GM21723 (cell line): ENCODE measurements around the gene ADM.

Source experiments
- ATAC-seq: cut with Tn5 transposase; IDR thresholded peaks from one replicate; pipeline ENCODE4 v1.9.1; 2021; ENCODE audit warnings: mild to moderate bottlenecking, moderate library complexity; ENCODE audit not compliant: unreplicated experiment

The ADM gene

DNA sequence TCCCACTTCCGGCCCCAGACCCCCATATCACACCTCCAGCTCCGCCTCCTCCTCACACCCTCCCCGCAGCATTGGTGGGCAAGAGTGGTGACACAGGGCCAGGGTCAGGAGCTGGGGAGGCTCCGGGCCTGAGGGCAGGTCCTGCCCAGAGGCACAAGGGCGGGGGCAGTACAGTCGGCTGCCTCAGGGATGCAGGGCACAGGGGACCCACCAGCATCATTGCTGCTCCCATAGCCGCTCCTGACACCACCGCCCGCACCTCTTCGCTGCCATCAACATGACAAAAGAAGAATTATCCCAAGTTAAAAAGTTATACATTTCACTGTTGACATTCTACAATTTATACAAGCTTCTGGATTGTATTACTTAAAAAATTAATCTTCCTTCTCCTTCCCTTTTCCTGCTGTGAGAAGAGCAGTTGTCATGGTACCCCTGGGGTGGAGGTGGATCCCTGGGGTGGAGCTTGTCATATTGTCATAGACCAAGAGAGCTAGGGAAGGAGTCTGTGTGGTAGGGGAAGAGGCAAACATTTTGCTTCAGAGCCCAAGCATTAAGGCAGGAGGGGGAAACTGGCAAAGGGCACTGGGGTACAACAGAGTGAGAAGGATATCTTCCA lies 15.0 kb upstream of the ADM start:
- ATAC-seq, result no peak

GRCh38 chr11:10291801-10292638 lies 12.9 kb upstream of the ADM start:
- no peak for ATAC-seq

GRCh38 chr11:10293423-10294289 lies 11.2 kb upstream of the ADM start, which contains the start of gene SBF2:
SBF2 (minus strand) TSS chr11:10294219; CDS start chr11:10294069, 150 bp downstream.
- peak; percentile 60 for ATAC-seq

GRCh38 chr11:10294290-10294953 lies 10.5 kb upstream of the ADM start:
- ATAC-seq, result no peak

DNA sequence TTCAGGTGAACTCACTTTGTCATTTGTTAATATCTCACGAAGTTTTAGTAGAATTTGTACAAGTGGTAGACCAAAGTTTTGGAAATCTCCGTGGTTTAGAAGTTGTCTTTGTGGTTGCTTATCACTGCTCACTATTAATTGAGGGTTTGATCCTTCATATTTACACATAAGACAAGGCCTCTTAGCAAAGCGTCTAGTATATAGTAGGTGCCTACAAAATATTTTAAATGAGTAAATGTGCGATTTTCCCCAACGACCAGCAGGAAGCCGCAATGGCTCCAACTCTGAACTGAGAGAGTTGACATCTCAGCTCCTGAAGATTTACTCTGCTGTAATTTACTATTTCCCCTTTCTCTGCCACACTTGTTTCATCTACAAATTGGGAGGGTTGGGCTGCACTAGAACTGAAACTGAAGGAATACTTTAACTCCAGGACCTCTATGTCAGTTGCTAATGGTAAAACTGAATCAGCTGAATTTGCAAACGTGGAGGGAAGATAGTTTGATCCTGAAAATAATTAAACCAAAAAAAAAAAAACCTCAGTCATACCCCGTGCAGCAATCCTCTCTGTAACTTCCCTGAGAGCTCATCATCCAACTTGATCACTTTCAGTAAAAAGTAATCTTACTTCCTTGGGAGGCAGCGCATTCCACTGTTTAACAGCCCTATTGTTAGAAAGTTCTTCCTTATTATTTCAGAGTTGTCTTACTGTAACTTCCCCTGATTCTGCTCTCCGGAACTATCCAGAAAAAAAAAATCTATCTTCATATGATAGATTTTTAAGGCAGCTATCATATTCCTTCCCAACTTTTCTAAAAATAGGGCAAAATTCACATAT lies 9.6 kb upstream of the ADM start:
- ATAC-seq, result no peak

GRCh38 chr11:10298342-10298741 lies 6.5 kb upstream of the ADM start:
- ATAC-seq, result peak; percentile 82

GRCh38 chr11:10301656-10302358 lies 3.1 kb upstream of the ADM start:
- ATAC-seq, result no peak

- ATAC-seq, result no peak
These were observed 2.5 kb upstream of the ADM start for GRCh38 chr11:10302359-10302743.

DNA sequence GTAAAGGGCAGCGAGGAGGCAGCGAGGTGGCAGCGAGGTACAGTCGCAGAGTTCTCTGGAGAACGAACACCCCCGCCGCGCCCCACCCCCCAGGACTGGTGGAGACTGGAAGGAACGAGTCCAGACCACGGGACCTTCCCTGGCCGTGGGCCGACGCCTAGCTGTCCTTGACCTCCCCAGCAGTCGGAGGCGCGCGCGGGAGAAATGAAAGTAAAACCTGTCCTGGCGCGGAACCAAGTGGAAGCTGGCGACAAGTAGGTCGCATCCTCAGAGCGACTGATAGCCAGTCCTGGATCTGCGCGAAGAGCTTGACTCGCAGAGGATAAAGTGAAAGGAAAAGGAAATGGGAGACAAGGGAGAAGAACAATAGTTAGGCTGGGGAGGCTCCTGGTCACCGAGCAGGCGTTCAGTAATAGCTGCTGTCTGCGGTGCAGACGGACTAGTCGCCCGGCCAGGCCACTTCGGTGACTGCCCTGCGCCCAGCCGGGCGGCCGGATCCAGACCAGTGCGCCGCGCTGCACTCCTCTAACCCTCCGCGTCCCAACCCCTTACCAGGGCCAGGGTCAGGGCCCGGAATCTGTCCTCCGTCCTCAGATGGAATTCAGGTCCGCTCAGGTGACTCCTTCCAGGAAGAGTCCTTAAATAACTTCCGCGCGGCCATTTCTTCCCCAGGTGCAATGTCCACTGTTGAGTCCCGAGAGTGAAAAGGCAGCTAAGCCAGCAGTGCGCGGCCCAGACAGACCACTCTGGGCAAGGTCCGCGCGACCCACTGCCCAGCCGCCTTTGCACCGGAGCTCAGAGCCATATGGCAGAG lies 1.9 kb upstream of the ADM start:
- peak; percentile 21 for ATAC-seq

DNA sequence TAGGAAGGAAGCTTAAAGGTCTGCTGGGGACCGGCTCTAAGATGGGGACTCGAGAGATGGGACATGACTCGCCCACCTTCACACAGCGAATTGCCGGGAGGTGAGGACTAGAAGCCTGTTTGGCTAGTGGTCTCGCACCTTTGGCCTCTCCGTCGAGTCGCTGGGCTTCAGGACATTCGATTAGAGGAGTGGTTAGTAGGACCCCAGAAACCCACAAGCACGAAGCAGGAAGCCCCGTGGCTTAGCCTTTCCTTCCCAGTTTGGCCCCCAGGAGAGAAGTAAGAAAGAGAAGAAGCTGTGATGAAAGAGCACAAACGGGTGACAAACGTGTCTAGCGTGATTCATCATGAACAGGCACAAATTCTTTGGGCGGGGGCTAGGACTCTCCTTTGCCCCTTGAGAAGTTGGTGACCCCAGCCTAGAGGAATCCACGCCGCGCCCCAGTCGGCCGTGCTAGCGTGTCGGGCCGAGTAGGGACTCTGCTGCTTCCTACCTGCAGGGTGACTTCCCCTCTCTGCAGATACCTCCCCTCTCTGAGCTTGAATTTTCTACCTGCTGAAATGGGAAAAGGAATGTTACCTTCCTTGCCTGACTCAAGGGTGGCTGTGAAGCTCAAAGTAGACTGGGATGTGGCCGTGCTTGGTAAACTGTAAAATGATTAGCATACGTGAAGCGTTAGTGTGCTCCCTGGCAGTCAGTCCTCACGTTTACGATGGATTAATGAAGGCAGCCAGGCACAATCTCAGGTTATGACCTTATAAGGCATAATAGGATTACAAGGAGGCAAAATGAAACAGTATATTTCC lies 1.1 kb upstream of the ADM start:
- no peak for ATAC-seq

- no peak for ATAC-seq
These were observed 540 bp downstream of the ADM start for GRCh38 chr11:10305262-10305963.

DNA sequence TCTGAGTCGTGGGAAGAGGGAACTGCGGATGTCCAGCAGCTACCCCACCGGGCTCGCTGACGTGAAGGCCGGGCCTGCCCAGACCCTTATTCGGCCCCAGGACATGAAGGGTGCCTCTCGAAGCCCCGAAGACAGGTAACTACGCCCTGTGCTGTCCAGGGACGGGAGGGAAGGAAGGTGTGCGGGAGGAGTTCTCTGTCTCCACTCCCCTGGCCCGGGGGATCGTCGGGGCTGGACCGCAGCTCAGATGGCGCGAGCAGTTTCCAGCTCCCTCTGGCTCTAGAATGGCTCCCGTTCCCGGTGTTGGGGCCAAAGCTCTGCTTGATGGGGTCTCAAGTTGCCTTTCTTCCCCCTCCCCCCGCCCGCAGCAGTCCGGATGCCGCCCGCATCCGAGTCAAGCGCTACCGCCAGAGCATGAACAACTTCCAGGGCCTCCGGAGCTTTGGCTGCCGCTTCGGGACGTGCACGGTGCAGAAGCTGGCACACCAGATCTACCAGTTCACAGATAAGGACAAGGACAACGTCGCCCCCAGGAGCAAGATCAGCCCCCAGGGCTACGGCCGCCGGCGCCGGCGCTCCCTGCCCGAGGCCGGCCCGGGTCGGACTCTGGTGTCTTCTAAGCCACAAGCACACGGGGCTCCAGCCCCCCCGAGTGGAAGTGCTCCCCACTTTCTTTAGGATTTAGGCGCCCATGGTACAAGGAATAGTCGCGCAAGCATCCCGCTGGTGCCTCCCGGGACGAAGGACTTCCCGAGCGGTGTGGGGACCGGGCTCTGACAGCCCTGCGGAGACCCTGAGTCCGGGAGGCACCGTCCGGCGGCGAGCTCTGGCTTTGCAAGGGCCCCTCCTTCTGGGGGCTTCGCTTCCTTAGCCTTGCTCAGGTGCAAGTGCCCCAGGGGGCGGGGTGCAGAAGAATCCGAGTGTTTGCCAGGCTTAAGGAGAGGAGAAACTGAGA lies 1.4 kb downstream of the ADM start:
- ATAC-seq, result no peak

DNA sequence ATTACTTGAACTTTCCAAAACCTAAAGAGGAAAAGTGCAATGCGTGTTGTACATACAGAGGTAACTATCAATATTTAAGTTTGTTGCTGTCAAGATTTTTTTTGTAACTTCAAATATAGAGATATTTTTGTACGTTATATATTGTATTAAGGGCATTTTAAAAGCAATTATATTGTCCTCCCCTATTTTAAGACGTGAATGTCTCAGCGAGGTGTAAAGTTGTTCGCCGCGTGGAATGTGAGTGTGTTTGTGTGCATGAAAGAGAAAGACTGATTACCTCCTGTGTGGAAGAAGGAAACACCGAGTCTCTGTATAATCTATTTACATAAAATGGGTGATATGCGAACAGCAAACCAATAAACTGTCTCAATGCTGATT lies 2.1 kb downstream of the ADM start:
- no peak for ATAC-seq

DNA sequence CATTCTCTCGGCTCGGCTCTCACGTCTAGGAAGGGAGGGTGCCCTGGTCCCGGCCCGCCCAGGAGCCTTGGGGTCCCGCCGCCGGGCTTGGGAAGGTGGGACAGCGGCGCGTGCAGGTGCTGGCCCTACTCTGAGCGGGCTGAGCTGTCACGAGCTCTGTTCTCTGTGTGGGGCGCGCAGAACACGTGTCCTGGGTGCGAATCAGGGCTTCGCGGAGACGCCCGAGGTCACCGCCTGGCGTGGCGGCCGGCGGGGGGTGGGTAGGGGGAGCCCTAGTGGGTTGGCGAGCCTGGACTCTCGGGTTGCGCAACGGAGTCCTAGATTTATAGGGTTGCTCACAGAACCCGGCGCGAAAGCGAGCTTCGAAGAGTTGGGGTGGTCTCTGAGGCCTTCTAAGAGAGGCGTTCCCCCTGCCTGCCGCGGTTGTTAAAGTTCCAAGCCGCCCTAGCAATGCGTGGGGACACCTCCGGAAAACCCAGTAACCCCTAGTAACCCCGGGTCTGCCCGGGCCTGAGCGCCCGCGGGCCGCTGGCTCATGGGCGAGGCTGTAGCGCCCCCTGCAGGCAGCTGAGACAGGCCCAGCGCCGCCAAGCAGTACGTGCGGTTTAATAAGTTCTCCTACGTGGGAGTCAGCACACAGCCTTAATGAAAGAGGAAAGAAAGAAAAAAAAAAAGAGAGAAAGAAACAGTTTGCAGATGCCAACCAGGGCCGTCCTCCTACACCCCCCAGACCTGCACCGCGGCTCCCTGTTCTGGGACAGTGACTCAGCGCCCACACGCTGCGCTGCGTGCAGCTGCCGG lies 2.7 kb downstream of the ADM start:
- peak; percentile 56 for ATAC-seq

- ATAC-seq, result no peak
These were observed 3.5 kb downstream of the ADM start for GRCh38 chr11:10308201-10308954.
